Thymus (tissue), 11 donors: ENCODE data around the gene MRPL49. TPM values are rescaled to one million over a fixed set of nuclear protein-coding genes. Genes with fewer than 3 reads are reported as not detected.
"Not testable (repeated sequence)": the region's sequence is repeated elsewhere in the genome, so short reads cannot be mapped to it uniquely, and the experiment has no call there.

Source experiments
- DNase-seq, 9 donors: peaks; one replicate each; pipeline ENCODE4 v3.0.0-alpha.2; 2013; ENCODE audit warnings: low spot score in 9 of 9, low read depth in 6 of 9, missing footprints in 1 of 9
- H3K27ac ChIP-seq, 2 donors: one replicate each; pipeline ENCODE4 v1.5.1; 2013; ENCODE audit warnings: control low read depth in 1 of 2, low read depth in 1 of 2, low read length in 1 of 2, mild to moderate bottlenecking in 1 of 2, moderate library complexity in 1 of 2
- H3K27me3 ChIP-seq, 2 donors: one replicate each; pipeline ENCODE4 v1.5.1; 2013; ENCODE audit warnings: low read length in 1 of 2; ENCODE audit not compliant: control insufficient read depth in 2 of 2, insufficient read depth in 1 of 2
- H3K36me3 ChIP-seq, 2 donors: one replicate each; pipeline ENCODE4 v1.5.1; 2013; ENCODE audit warnings: low read length in 1 of 2, mild to moderate bottlenecking in 1 of 2, moderate library complexity in 1 of 2; ENCODE audit not compliant: control insufficient read depth in 2 of 2, insufficient read depth in 2 of 2
- H3K4me1 ChIP-seq, 2 donors: one replicate each; pipeline ENCODE4 v1.5.1; 2013; ENCODE audit warnings: low read length in 2 of 2; ENCODE audit not compliant: control insufficient read depth in 2 of 2, insufficient read depth in 2 of 2
- H3K4me3 ChIP-seq, 2 donors: one replicate each; pipeline ENCODE4 v1.5.1; 2013; ENCODE audit warnings: low read length in 2 of 2, control low read depth in 1 of 2, mild to moderate bottlenecking in 1 of 2
- H3K9me3 ChIP-seq, 2 donors: one replicate each; pipeline ENCODE4 v1.5.1; 2013; ENCODE audit warnings: low read length in 1 of 2, mild to moderate bottlenecking in 1 of 2; ENCODE audit not compliant: control insufficient read depth in 2 of 2, insufficient read depth in 1 of 2
- WGBS: extraction: QIAGEN DNeasy Blood & Tissue Kit; methylation state at CpG from one replicate; pipeline ENCODE4 v1.1.7; 2013; 5-methylcytosine and 5-hydroxymethylcytosine counted together
- polyA plus RNA-seq: library from polyadenylated mRNA; stranded (reverse); fragments of 200-250 nt; gene quantifications from one replicate; pipeline ENCODE4 v1.2.3, GENCODE V29; 2013
- total RNA-seq: library from RNA; stranded (reverse); fragments of 120-200 nt; gene quantifications from one replicate; pipeline ENCODE4 v1.2.4, GENCODE V29; 2013
- donor health status: healthy.

Gene MRPL49
- total and polyA plus RNA-seq, 2 donors: 36.2 to 42.3 TPM

- H3K4me1 ChIP-seq: peaks cover 21 to 60% of the 10 kb centered on the region in 2 donors
- WGBS: 94% methylated on average over 11 of the region's 11 CpGs
Measured at GRCh38 chr11:65114538-65115171, 7.5 kb upstream of the MRPL49 start.

GRCh38 chr11:65115361-65116082 lies 6.6 kb upstream of the MRPL49 start:
- Histone ChIP-seq H3K36me3 (peaks cover 27 to 42% of the 10 kb centered on the region in 2 donors), H3K9me3 (peaks cover 0 to 12% of the 10 kb centered on the region in 2 donors), H3K27me3 (peaks cover 0 to 3% of the 10 kb centered on the region in 2 donors), H3K4me1 (peaks cover 20 to 58% of the 10 kb centered on the region in 2 donors), H3K4me3 (no peak overlapping the region), H3K27ac (no peak overlapping the region)
- WGBS: 97% methylated on average over 21 of the region's 21 CpGs
- no peak for DNase-seq

More at GRCh38 chr11:65114538-65115171, 7.5 kb upstream of the MRPL49 start:
- H3K9me3 ChIP-seq: peaks cover 0 to 12% of the 10 kb centered on the region in 2 donors
- H3K36me3 ChIP-seq: peaks cover 20 to 38% of the 10 kb centered on the region in 2 donors
- no peak for DNase-seq
- H3K27me3 ChIP-seq: peaks cover 0 to 3% of the 10 kb centered on the region in 2 donors
- H3K27ac ChIP-seq: no peak overlapping the region
- no peak overlapping the region for H3K4me3 ChIP-seq

DNA sequence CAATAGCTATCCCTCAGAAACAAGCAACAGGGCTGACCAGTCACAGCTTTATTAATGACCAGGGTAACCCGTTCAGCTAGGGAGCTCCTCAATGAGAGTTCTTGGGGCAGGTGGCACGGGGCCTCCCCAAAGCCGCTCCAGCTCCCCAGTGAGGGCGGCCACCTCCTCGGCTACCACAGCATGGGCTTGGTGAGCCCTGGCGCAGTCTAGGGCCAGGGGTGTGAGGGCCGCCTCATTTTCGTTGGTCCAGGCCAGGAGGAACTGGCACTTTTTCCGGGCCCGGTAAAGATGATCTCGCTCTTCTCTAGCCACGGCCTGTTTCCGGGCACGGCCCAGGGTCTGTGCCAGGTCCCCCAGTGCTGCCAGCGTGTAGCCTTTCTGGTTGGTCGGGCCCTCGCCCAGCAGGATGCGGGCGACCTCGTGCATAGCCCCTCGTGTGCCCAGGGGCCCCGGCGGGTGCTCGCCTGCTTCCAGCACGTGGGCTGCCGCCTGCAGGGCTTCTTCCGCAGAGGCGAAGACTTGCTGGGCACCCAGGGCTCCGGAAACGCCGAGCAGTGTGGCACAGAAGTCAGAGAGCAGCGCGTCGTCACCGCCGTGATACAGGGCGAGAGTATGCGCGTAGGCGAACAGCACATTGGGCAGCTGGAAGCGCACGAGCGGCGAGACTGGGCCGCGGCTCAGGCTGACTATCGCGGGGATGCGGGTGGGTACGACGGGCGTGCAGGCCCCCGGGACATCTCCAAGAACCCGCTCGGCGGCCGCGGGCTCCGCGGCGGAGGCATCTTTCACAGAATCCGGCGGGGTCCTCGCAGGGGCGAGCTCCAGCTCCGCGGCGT lies 5.5 kb upstream of the MRPL49 start:
- peaks cover 0 to 12% of the 10 kb centered on the region in 2 donors for H3K9me3 ChIP-seq
- H3K36me3 ChIP-seq: peaks cover 30 to 45% of the 10 kb centered on the region in 2 donors
- WGBS: 28% methylated on average over 68 of the region's 68 CpGs
- peak in 3 of 9 donors; percentile 44 to 68 (median 60) for DNase-seq
- peaks cover 0 to 3% of the 10 kb centered on the region in 2 donors for H3K27me3 ChIP-seq
- H3K4me3 ChIP-seq: peak overlapping the region; percentile 71 to 85
- H3K4me1 ChIP-seq: peaks cover 25 to 57% of the 10 kb centered on the region in 2 donors
- H3K27ac ChIP-seq: peak overlapping the region; percentile 91 to 93

GRCh38 chr11:65117206-65118096 lies 4.7 kb upstream of the MRPL49 start, which contains the start of gene ZNHIT2:
ZNHIT2 (minus strand) TSS chr11:65117701; CDS start chr11:65117653, 48 bp downstream.
- H3K4me3 ChIP-seq: peak within 1 kb of the TSS; percentile 71 to 85
- H3K27ac ChIP-seq: peak within 1 kb of the TSS; percentile 91 to 93
- DNase-seq: peak; percentile 97 to 100 (median 99)
- WGBS: under 1% methylated on average over 89 of the region's 89 CpGs
- peaks cover 30 to 46% of the 10 kb centered on the region in 2 donors for H3K36me3 ChIP-seq
- peaks cover 0 to 9% of the 10 kb centered on the region in 2 donors for H3K9me3 ChIP-seq
- peaks cover 0 to 3% of the 10 kb centered on the region in 2 donors for H3K27me3 ChIP-seq
- H3K4me1 ChIP-seq: peaks cover 21 to 50% of the 10 kb centered on the region in 2 donors

- Histone ChIP-seq H3K4me3 (no peak overlapping the region), H3K36me3 (peaks cover 30 to 46% of the 10 kb centered on the region in 2 donors), H3K27ac (peak overlapping the region in 1 of 2 donors; percentile 71), H3K9me3 (peaks cover 0 to 3% of the 10 kb centered on the region in 2 donors), H3K4me1 (peaks cover 20 to 51% of the 10 kb centered on the region in 2 donors), H3K27me3 (no peaks in the 10 kb centered on the region)
- WGBS: 95% methylated on average over 18 of the region's 18 CpGs
- no peak for DNase-seq
Measured at GRCh38 chr11:65118097-65118837, 3.9 kb upstream of the MRPL49 start.

DNA sequence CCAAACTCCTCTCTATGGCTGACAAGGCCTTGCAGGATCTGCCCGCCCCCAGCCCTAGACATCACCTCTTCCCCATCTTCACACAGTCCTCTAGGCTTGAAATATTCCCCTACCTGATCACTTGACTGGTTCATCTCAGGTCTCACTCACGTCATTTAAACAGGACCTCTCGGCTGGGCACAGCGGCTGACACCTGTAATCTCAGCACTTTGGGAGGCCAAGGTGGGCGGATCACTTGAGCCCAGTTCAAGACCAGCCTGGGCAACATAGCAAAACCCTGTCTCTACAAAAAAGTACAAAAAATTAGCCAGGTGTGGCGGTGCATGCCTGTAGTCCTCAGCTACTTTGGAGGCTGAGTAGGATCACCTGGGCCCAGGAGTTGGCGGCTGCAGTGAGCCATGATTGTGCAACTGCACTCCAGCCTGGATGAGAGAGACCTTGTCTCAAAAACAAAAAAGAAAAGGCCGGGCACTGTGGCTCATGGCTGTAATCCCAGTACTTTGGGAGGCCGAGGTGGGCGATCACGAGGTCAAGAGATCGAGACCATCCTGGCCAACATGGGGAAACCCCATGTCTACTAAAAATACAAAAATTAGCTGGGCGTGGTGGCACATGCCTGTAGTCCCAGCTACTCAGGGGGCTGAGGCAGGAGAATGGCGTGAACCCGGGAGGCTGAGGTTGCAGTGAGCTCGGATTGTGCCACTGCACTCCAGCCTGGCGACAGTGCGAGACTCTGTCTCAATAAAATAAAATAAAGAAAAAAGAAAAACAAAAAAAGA lies 3.0 kb upstream of the MRPL49 start:
- Histone ChIP-seq H3K36me3 (peaks cover 30 to 46% of the 10 kb centered on the region in 2 donors), H3K4me1 (peaks cover 17 to 45% of the 10 kb centered on the region in 2 donors)
- H3K27ac ChIP-seq, H3K27me3 ChIP-seq, H3K4me3 ChIP-seq, H3K9me3 ChIP-seq, DNase-seq: not testable (repeated sequence)
- 98% methylated on average over 18 of the region's 18 CpGs for WGBS

DNA sequence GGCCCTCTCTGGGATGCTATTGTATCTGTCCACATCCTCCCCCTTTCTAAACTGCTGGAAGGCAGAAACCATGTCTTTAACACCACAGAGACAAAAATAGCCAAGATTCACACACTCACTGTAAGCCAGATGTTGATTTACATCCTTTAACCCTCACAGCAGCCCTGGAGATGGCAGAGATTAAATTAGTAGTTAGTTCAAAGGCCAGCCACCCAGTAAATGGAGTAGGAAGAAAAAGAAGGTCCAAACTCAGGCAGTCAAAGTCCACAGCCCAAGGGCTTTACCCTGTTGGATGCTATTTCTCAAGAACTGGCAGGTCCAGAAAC lies 2.5 kb upstream of the MRPL49 start:
- peaks cover 35 to 52% of the 10 kb centered on the region in 2 donors for H3K36me3 ChIP-seq

More for the DNA sequence above, 2.5 kb upstream of the MRPL49 start:
- Histone ChIP-seq H3K27ac (no peak overlapping the region), H3K9me3 (peaks cover 0 to 3% of the 10 kb centered on the region in 2 donors), H3K27me3 (no peaks in the 10 kb centered on the region), H3K4me3 (no peak overlapping the region), H3K4me1 (peaks cover 17 to 45% of the 10 kb centered on the region in 2 donors)
- DNase-seq: no peak
